Smooth muscle cell (in vitro differentiated cells): ENCODE results near the gene KCNG2. TPM values are rescaled to one million over a fixed set of nuclear protein-coding genes. Genes with fewer than 3 reads are reported as not detected.

Experiments used
- DNase-seq: peaks from one replicate; lab custom pipeline; 2025; ENCODE audit not compliant: unreplicated experiment; lab: John Stamatoyannopoulos, UW
- H2AFZ ChIP-seq: fragments of 200-600 bp; sonication (generic); 2 replicates; pipeline ENCODE4 v1.6.0; 2016; ENCODE audit warnings: antibody characterized with exemption, low read depth, mild to moderate bottlenecking
- H3F3A ChIP-seq: fragments of 200-600 bp; sonication (generic); 2 replicates; pipeline ENCODE4 v1.6.0; 2017; ENCODE audit warnings: antibody characterized with exemption, low read depth
- H3K27ac ChIP-seq: fragments of 200-600 bp; sonication (generic); 2 replicates; pipeline ENCODE4 v1.5.1; 2016; ENCODE audit warnings: low read depth, mild to moderate bottlenecking
- H3K27me3 ChIP-seq: fragments of 200-600 bp; sonication (generic); 2 replicates; pipeline ENCODE4 v1.6.1; 2016; ENCODE audit warnings: low read depth, mild to moderate bottlenecking
- H3K36me3 ChIP-seq: fragments of 200-600 bp; sonication (generic); 2 replicates; pipeline ENCODE4 v1.5.1; 2016; ENCODE audit warnings: low read depth
- H3K4me1 ChIP-seq: fragments of 200-600 bp; sonication (generic); 2 replicates; pipeline ENCODE4 v1.5.1; 2016; ENCODE audit warnings: low read depth
- H3K4me2 ChIP-seq: fragments of 200-600 bp; sonication (generic); 2 replicates; pipeline ENCODE4 v1.6.0; 2016; ENCODE audit warnings: mild to moderate bottlenecking
- H3K4me3 ChIP-seq: fragments of 200-600 bp; sonication (generic); 2 replicates; pipeline ENCODE4 v1.5.1; 2016; ENCODE audit warnings: mild to moderate bottlenecking
- H3K79me2 ChIP-seq: fragments of 200-600 bp; sonication (generic); 2 replicates; pipeline ENCODE4 v1.6.0; 2016; ENCODE audit warnings: low read depth, mild to moderate bottlenecking
- H3K9ac ChIP-seq: fragments of 200-600 bp; sonication (generic); 2 replicates; pipeline ENCODE4 v1.6.0; 2016; ENCODE audit warnings: low read depth
- H3K9me3 ChIP-seq: fragments of 200-600 bp; sonication (generic); replicated peaks from 2 replicates; pipeline ENCODE4 v1.5.1; 2016; ENCODE audit warnings: low read depth
- H4K20me1 ChIP-seq: fragments of 200-600 bp; sonication (generic); 2 replicates; pipeline ENCODE4 v1.6.0; 2016; ENCODE audit warnings: low read depth
- CTCF ChIP-seq: fragments of 200-600 bp; sonication (generic); IDR thresholded peaks from 2 replicates; pipeline ENCODE4 v1.5.1; 2017; ENCODE audit warnings: borderline replicate concordance, mild to moderate bottlenecking, antibody characterized with exemption; ENCODE audit not compliant: insufficient read depth, poor library complexity, severe bottlenecking
- WGBS: methylation state at CpG from one replicate; pipeline ENCODE4 v1.1.7; 2016; ENCODE audit warnings: low lambda C conversion rate; 5-methylcytosine and 5-hydroxymethylcytosine counted together
- polyA plus RNA-seq: library from polyadenylated mRNA; unstranded; fragments of >200 nt; fragmentation: Nextera tagmentation; extraction: Ambion mirVana; gene quantifications from 2 replicates; pipeline ENCODE4 v1.2.1, GENCODE V29; 2016
- total RNA-seq: library from RNA; depleted of rRNA; stranded (reverse); fragments of >200 nt; gene quantifications from 2 replicates; pipeline ENCODE4 v1.2.3, GENCODE V29; 2014

The KCNG2 gene
- total and polyA plus RNA-seq, 2 experiments from 2014 or later, result 0.17 TPM; not detected in 1

- Histone ChIP-seq H3F3A (no peaks in the 10 kb centered on the region), H3K27me3 (no peaks in the 10 kb centered on the region), H3K9ac (no peak overlapping the region), H2AFZ (no peak overlapping the region), H4K20me1 (no peaks in the 10 kb centered on the region), H3K4me3 (no peak overlapping the region), H3K4me1 (no peaks in the 10 kb centered on the region), H3K9me3 (no peaks in the 10 kb centered on the region), H3K27ac (no peak overlapping the region), H3K79me2 (no peaks in the 10 kb centered on the region), H3K4me2 (no peak overlapping the region), H3K36me3 (no peaks in the 10 kb centered on the region)
- no peak for DNase-seq
- 92% methylated on average over 18 of the region's 18 CpGs for WGBS
- TF ChIP-seq CTCF, result no peak
Measured at GRCh38 chr18:79774111-79774510, 23.6 kb upstream of the KCNG2 start.

- Histone ChIP-seq H3K4me1 (no peaks in the 10 kb centered on the region), H3K4me3 (no peak overlapping the region), H3K27ac (no peak overlapping the region), H4K20me1 (no peaks in the 10 kb centered on the region), H3K79me2 (no peaks in the 10 kb centered on the region), H3K9me3 (no peaks in the 10 kb centered on the region), H3F3A (no peaks in the 10 kb centered on the region), H3K36me3 (no peaks in the 10 kb centered on the region), H3K4me2 (no peak overlapping the region), H3K27me3 (no peaks in the 10 kb centered on the region), H2AFZ (no peak overlapping the region), H3K9ac (no peak overlapping the region)
- WGBS, result 85% methylated on average over 35 of the region's 35 CpGs
- TF ChIP-seq CTCF, result no peak
- DNase-seq, result no peak
Measured at GRCh38 chr18:79775441-79776221, 22.1 kb upstream of the KCNG2 start.

- Histone ChIP-seq H3K4me1 (no peaks in the 10 kb centered on the region), H3K79me2 (no peaks in the 10 kb centered on the region), H3K4me3 (no peak overlapping the region), H3F3A (no peaks in the 10 kb centered on the region), H2AFZ (no peak overlapping the region), H3K9ac (no peak overlapping the region), H3K9me3 (no peaks in the 10 kb centered on the region), H3K27me3 (no peaks in the 10 kb centered on the region), H3K36me3 (no peaks in the 10 kb centered on the region), H3K4me2 (no peak overlapping the region), H3K27ac (no peak overlapping the region), H4K20me1 (no peaks in the 10 kb centered on the region)
- TF ChIP-seq CTCF, result no peak
- 83% methylated on average over 2 of the region's 2 CpGs for WGBS
- no peak for DNase-seq
Measured at GRCh38 chr18:79776674-79777073, 21.1 kb upstream of the KCNG2 start.

GRCh38 chr18:79778291-79778791, 19.4 kb upstream of the KCNG2 start:
- WGBS, result 86% methylated on average over 26 of the region's 26 CpGs
- no peaks in the 10 kb centered on the region for H3K36me3 ChIP-seq
- H3K79me2 ChIP-seq, result no peaks in the 10 kb centered on the region
- H3K9me3 ChIP-seq, result no peaks in the 10 kb centered on the region
- DNase-seq, result no peak
- no peaks in the 10 kb centered on the region for H3K4me1 ChIP-seq
- TF ChIP-seq CTCF, result no peak
- H3K4me3 ChIP-seq, result no peak overlapping the region
- no peak overlapping the region for H3K9ac ChIP-seq
- H3K27me3 ChIP-seq, result peaks cover 4% of the 10 kb centered on the region
- no peak overlapping the region for H3K27ac ChIP-seq
- H2AFZ ChIP-seq, result no peak overlapping the region
- no peaks in the 10 kb centered on the region for H4K20me1 ChIP-seq
- H3F3A ChIP-seq, result no peaks in the 10 kb centered on the region
- no peak overlapping the region for H3K4me2 ChIP-seq
